Activated CD8-positive, alpha-beta memory T cell treated with anti-CD3 and anti-CD28 coated beads for 1 hour (primary cell): ENCODE measurements around the gene FGR.

ENCODE experiments used
- DNase-seq, 2 donors: peaks; one replicate each; pipeline ENCODE4 v3.0.0-alpha.2; 2020; ENCODE audit warnings: low read depth in 1 of 2; ENCODE audit errors: extremely low read depth in 1 of 2

The FGR gene

GRCh38 chr1:27589841-27590426 lies 45.1 kb downstream of the FGR start:
- DNase-seq: no peak

GRCh38 chr1:27589441-27589840 lies 45.5 kb downstream of the FGR start:
- no peak for DNase-seq

GRCh38 chr1:27588256-27589232 lies 46.4 kb downstream of the FGR start:
- DNase-seq: no peak

GRCh38 chr1:27585684-27586083 lies 49.3 kb downstream of the FGR start:
- no peak for DNase-seq

GRCh38 chr1:27584453-27584852 lies 50.5 kb downstream of the FGR start:
- DNase-seq: no peak

GRCh38 chr1:27583479-27583878 lies 51.5 kb downstream of the FGR start:
- no peak for DNase-seq

GRCh38 chr1:27581823-27582243 lies 53.2 kb downstream of the FGR start:
- no peak for DNase-seq

GRCh38 chr1:27577504-27578188 lies 57.3 kb downstream of the FGR start:
- no peak for DNase-seq

GRCh38 chr1:27576806-27577227 lies 58.2 kb downstream of the FGR start:
- DNase-seq: no peak

GRCh38 chr1:27575840-27576331 lies 59.1 kb downstream of the FGR start:
- DNase-seq: no peak

- no peak for DNase-seq
Observed at GRCh38 chr1:27574871-27575831, 59.8 kb downstream of the FGR start.

GRCh38 chr1:27574001-27574781 lies 60.8 kb downstream of the FGR start:
- DNase-seq: no peak

GRCh38 chr1:27572679-27573426 lies 62.1 kb downstream of the FGR start:
- no peak for DNase-seq

GRCh38 chr1:27572019-27572678 lies 62.8 kb downstream of the FGR start:
- no peak for DNase-seq

GRCh38 chr1:27571439-27572018 lies 63.5 kb downstream of the FGR start:
- DNase-seq: no peak

- no peak for DNase-seq
Observed at GRCh38 chr1:27570784-27571183, 64.2 kb downstream of the FGR start.

GRCh38 chr1:27570356-27570755 lies 64.6 kb downstream of the FGR start:
- DNase-seq: no peak
